Fibroblast of skin of right biceps (primary cell): ENCODE data around the gene EGLN2.
A peak's percentile ranks its signal among the peaks of the same experiment; 100 is the strongest.
"Not testable (repeated sequence)": the region's sequence is repeated elsewhere in the genome, so short reads cannot be mapped to it uniquely, and the experiment has no call there.

Experiments
- DNase-seq: peaks from one replicate; pipeline ENCODE4 v3.0.0-alpha.2; 2013

Gene EGLN2

GRCh38 chr19:40798683-40799557 is at the start of gene EGLN2:
TSS of gene EGLN2 (plus strand) at chr19:40799191. CDS start at chr19:40800573, 1,382 bp downstream.
- peak; percentile 100 for DNase-seq

- peak; percentile 100 for DNase-seq
These were observed 48.7 kb upstream of the EGLN2 start, which contains the start of gene ACTMAP for GRCh38 chr19:40750058-40750873. TSS of gene ACTMAP (minus strand) at chr19:40750477. CDS start at chr19:40749803, 674 bp downstream.

- peak; percentile 99 for DNase-seq
These were observed 48.0 kb upstream of the EGLN2 start, which contains the start of gene SNRPA for GRCh38 chr19:40750874-40751537. TSS of gene SNRPA (plus strand) at chr19:40751203. CDS start at chr19:40751409, 206 bp downstream.

GRCh38 chr19:40752257-40752781 is 46.7 kb upstream of the EGLN2 start:
- no peak for DNase-seq

- peak; percentile 55 for DNase-seq
These were observed 44.3 kb upstream of the EGLN2 start for GRCh38 chr19:40754611-40755247.

GRCh38 chr19:40755248-40755624 is 43.8 kb upstream of the EGLN2 start:
- no peak for DNase-seq

- DNase-seq, result no peak
These were observed 43.2 kb upstream of the EGLN2 start for GRCh38 chr19:40755791-40756190.

- DNase-seq, result no peak
These were observed 42.4 kb upstream of the EGLN2 start for GRCh38 chr19:40756502-40757110.

- DNase-seq, result no peak
These were observed 40.5 kb upstream of the EGLN2 start for GRCh38 chr19:40758491-40758890.

GRCh38 chr19:40759352-40759751 is 39.6 kb upstream of the EGLN2 start:
- no peak for DNase-seq

GRCh38 chr19:40762754-40763470 is 36.1 kb upstream of the EGLN2 start:
- no peak for DNase-seq

GRCh38 chr19:40763526-40763925 is 35.5 kb upstream of the EGLN2 start:
- no peak for DNase-seq

- no peak for DNase-seq
These were observed 35.0 kb upstream of the EGLN2 start for GRCh38 chr19:40763963-40764362.

GRCh38 chr19:40766385-40766784 is 32.6 kb upstream of the EGLN2 start:
- DNase-seq, result not testable (repeated sequence)

GRCh38 chr19:40768869-40769268 is 30.1 kb upstream of the EGLN2 start:
- no peak for DNase-seq

GRCh38 chr19:40771101-40771862 is 27.7 kb upstream of the EGLN2 start:
- peak; percentile 19 for DNase-seq

GRCh38 chr19:40774916-40775631 is 23.9 kb upstream of the EGLN2 start, which contains the start of gene MIA:
TSS of gene MIA (plus strand) at chr19:40775521. CDS start at chr19:40775543, 22 bp downstream.
- no peak for DNase-seq

- no peak for DNase-seq
These were observed 23.4 kb upstream of the EGLN2 start for GRCh38 chr19:40775632-40776022.

- no peak for DNase-seq
These were observed 22.6 kb upstream of the EGLN2 start for GRCh38 chr19:40776364-40776763.
